CD4-positive, alpha-beta T cell treated with Interleukin-10 for 1 hour (primary cell): Measurements from ENCODE around the gene ATP6V0B.

Experiments
- DNase-seq: peaks from one replicate; pipeline ENCODE4 v3.0.0-alpha.2; 2020

Gene ATP6V0B

DNA sequence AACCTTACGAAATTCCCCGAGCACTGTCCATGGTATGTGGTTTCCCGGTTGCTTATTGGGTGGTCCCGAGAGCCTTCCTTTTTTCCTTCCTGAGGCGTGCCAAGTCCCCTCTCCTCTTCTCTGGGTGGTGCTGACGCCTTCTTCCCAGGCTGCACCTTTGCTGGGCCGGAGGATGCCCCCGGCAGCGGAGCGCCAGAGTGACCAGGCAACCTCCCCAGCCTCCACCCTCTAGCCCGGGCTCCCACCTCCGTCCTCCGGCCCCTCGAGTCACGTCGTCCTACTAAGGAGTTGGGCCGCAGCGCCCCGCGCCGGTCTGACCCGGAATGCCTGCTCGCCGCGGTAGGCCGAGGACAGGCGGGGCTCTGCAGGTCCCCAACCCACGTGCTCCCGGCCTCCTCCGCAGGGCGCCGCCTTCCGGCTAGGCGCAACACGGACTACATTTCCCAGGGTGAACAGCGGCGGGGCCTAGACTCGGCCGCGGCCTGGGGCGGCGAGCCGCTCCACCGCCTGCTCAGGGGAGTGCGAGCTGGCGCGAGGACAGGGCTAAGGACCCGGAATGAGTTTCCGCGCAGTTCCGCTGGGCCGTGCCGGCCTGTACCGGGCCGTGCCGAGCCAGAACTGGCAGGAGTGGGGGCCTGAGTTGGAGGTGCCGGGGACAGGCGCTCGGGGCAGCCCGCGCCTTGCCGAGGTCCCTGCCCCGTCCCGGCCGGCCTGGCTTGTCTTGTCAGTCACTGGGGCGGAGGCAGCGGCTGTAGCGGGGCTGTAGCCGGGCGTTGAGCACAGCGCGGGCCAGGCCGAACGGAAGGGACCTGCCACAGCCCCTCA lies 28.3 kb upstream of the ATP6V0B start, which contains the start of gene IPO13:
Gene IPO13, plus strand, starts transcription at position 715 of the 825 bp plus-strand sequence. CDS start 651 bp downstream, outside the sequence.
- DNase-seq, result peak; percentile 96

DNA sequence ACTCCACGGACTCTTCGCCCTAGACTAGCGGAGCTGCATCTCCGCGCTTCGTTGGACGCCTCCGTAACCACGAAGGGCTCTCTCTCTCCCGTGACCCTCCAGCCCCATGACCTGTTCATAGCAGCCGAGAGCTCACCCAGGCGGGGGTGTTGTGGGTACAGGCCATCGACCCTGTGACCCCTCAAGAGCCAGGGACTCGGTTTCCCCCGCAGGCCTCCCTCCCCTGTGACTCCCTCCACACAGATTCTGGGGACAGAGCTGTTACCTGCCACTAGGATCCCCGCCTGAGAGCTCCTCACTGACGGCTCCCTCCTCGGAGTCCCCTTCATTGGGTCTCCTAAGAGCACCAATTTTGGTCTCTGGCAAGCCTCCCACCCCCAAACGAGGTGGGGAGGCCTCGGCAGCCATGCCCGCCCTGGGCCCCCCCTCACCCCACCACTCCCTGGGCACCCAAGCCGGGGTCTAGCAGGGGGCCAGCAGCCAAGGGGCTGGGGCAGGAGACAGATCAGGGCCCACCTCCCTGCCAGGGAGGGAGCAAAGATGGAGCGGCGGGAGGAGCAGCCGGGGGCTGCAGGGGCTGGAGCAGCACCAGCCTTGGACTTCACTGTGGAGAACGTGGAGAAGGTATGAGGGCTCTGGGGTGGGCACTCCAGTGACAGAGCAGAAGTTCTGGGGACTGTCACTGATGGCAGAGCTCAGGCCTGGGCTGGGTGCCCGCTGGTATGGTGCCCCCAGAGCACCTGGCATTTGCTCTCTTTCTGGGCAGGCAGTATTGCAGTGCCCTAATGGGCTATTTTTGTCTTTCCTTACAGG lies 27.5 kb upstream of the ATP6V0B start:
- DNase-seq, result no peak

DNA sequence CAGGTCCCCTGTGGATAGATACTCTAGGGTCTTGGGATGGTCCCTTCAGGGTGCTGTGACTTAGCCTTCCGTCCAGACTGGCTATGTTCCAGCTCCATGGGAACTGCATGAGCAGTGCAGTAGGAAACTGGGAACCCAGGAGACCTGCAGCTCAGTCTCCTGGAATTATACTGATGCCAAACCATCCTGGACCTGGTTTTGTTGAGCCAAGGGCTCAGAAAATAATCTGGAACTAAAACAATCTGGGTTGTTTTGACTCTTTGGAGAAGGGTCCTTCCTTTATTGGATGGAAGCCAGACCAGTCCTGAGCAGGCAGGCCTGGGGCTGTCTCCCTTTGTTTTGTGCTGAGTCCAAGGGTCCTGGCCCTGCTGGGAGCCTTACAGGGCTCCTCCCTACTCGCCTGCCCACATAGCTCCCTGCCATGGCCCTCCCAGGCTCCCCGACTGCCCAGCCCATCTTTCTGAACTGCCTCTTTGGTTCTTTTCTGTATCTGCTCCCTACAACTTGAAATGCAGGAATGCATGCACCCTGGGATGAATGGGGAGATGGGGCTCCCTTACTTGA lies 26.8 kb upstream of the ATP6V0B start:
- no peak for DNase-seq

GRCh38 chr1:43949678-43950077 lies 25.1 kb upstream of the ATP6V0B start:
- no peak for DNase-seq

DNA sequence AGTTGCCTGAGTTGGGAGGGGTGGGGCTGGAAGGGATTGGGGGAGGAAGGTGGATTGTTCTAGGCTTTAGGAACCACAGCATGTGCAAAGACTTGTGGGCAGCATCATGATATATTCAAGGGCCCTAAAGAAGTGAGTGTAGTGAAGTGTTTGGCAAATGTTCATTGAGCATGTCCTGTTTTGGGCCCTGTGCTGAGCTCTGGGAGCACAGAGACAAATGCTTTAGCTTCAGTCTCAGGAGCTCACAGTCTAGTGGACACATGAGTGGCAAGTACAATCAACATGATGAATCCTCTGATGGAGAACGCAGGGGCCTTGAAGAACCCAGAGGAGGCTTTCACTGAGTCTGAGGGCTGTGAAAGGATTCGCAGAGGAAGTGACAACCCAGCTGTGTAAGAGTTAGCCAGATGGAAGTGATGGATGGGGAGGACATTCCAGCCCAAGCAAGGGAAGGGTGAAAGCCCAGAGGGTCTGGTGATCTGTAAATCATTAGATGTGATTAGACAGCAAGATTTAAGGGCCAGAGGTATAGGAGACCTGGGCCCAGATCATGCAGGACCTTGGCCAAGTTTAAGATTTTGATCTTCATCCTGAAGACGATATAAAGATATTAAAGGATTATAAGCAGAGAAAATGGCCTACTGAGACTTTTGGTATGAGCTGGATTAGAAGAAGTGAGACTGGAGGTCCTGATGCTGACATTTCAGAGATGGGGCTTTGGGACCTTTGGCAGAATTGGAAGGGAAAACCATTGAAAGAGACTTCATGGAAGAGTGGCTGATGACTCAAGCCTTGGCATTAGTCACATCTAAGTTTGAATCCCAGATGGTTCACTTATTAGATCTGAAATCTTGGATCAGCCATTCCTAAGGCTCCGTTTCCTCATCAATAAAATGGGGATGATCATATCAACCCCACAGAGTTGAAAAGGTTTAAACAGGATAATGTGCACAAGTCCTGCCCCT lies 23.5 kb upstream of the ATP6V0B start:
- DNase-seq, result no peak

DNA sequence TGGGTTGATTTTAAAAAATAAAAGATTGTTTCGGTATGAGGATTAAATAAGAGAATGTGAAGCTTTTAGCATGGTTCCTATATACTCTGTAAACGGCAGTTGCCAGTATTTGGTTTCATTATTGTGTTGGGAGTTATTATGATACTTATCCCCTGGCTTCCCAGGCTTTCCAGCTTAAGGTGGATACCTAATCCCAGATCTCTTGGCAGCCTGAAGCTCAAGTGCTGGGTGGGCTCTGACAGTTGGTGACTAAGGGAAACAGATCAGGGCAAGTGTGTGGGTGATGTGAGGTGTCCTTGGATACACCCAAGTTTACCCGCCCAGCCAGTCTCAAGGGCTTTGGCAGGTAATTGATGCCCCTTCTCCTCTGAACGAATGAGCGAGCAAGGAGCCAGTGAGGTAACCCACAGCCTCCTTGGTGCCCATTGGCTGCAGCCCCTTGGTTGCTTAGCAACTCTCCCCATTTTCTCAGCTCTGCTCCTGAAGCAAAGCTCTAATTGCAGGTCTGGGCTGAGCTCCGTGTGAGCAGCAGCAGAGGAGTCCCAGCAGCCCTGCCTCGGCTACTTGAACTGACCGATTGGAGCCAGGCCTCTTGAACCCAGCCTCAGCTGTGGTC lies 21.9 kb upstream of the ATP6V0B start:
- no peak for DNase-seq

GRCh38 chr1:43953361-43953760 lies 21.4 kb upstream of the ATP6V0B start:
- no peak for DNase-seq

GRCh38 chr1:43954036-43954435 lies 20.7 kb upstream of the ATP6V0B start:
- DNase-seq, result no peak

- no peak for DNase-seq
Observed at GRCh38 chr1:43956234-43956633, 18.5 kb upstream of the ATP6V0B start.

- no peak for DNase-seq
Observed at GRCh38 chr1:43957407-43958040, 17.2 kb upstream of the ATP6V0B start.

- DNase-seq, result no peak
Observed at GRCh38 chr1:43958351-43959255, 16.2 kb upstream of the ATP6V0B start.

GRCh38 chr1:43960798-43961197 lies 14.0 kb upstream of the ATP6V0B start:
- DNase-seq, result no peak

DNA sequence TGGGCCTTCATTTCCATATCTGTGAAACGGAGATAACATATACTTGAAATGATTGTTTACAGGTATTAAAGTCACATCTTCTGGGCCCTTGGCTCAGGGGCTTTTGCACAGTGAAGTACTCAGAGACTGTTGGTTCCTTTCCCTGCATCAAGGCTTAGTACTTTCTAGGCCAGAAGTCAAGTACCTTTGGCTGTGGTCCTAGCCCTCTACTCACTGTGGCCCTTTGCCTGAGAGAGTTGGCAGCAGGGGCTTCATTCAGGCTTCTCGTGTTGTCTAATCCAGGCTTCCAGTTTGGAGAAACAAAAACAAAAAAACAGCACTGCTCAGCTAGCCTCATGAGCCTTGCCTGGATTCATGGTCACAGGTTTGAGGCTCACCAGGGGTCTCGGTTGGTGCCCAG lies 13.1 kb upstream of the ATP6V0B start:
- no peak for DNase-seq

DNA sequence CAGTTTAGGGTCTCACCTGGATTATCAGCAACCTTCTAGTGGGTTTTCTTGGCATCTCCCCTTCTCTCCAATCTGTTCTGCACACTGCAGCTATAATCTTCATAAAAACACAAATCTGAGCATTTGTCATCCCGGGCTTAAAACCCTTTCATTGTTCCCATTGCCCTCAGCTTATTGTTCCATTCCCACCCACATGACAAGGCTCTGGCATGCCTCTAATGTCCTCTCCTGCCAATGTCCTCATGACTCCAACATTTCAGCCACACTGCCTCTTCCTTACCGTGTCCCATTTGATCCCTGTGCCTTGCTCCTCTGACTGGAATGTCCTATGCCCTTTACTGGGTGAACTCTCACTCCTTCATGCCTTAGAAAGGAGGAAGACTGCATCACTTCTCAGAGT lies 12.4 kb upstream of the ATP6V0B start:
- DNase-seq, result no peak

DNA sequence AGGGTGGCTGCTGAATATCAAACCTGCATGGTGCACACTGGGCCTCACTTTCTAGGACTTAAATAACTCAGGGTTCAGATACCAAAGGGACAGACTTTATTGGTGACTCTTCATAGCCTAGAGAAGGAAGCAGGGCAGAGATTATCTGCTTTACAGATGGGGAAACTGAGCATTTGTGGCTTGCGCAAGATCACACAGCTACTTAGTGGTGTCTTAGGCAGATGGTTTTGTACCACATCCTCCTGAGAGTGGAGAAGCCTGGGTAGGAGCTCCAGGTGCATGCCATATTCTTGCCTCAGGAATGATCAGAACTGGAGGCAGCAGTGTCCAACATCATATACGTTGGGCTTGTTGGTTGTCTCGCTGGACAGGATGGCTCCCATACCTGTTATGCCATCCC lies 11.8 kb upstream of the ATP6V0B start:
- no peak for DNase-seq

DNA sequence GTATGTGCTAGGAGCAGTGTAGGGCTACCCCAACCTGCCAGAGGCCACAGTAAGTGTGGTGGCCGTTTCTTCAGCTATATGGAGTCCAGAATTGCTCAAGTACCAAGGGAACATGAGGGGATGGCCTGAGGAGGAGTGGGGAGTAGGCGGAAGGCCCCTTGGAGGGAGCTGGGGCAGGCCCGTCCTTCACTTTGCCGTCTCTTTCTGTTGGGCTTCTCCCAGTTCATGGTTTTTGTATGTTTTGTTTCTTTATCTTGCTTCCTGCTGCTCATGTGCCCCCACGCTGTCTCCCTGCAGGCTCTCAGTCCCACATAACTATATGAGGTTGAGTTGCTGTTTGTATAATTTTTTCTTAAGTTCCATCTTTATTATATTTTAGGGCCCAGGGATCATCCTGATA lies 10.9 kb upstream of the ATP6V0B start:
- no peak for DNase-seq

GRCh38 chr1:43965316-43965715 lies 9.4 kb upstream of the ATP6V0B start:
- no peak for DNase-seq

GRCh38 chr1:43968348-43968948 lies 6.3 kb upstream of the ATP6V0B start:
- DNase-seq, result no peak

DNA sequence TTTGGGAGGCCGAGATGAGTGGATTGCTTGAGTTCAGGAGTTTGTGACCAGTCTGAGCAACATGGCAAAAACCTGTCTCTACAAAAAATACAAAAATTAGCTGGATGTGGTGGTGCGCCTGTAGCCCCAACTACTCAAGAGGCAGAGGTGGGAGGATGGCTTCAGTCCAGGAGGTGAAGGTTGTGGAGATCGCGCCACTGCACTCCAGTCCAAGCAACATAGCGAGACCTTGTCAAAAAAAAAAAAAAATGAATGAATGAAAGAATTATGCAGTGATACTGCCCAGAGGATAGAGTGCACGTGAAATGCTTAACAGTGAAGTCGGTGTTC lies 5.4 kb upstream of the ATP6V0B start:
- DNase-seq, result no peak
